IPS-NIHi7 (cell line): ENCODE data around the gene ABCA3.
"Not testable (repeated sequence)": the region's sequence is repeated elsewhere in the genome, so short reads cannot be mapped to it uniquely, and the experiment has no call there.

Source experiments
- DNase-seq: peaks from one replicate; pipeline ENCODE4 v3.0.0; 2012; ENCODE audit warnings: mixed read lengths; ENCODE audit errors: extremely low spot score

The ABCA3 gene

DNA sequence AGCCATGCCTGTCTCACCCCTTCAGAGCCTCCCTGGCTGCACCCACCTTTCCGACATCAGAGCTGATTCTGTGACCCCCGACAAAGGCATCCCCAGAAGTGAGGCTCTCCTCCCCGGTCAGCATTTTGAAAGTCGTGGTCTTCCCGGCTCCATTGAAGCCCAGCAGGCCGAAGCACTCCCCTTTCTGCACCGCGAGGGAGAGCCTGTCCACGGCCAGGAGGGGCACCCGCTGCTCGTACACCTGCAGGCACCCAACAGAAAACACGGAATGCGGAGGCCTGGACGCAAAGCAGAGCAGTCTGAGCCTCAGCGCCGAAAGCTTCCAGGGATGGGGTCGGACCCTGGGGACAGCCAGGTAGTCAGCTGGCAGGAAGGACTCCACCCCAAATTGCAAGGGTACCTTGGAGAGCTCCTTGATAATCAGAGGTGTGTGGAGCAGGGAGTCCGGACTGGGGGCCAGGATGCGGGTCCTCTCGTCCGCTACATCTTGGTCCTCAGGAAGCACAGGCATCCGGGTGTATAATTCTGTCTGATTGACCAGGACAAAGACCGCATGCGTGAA, 59.5 kb downstream of the ABCA3 start:
- peak; percentile 59 for DNase-seq

DNA sequence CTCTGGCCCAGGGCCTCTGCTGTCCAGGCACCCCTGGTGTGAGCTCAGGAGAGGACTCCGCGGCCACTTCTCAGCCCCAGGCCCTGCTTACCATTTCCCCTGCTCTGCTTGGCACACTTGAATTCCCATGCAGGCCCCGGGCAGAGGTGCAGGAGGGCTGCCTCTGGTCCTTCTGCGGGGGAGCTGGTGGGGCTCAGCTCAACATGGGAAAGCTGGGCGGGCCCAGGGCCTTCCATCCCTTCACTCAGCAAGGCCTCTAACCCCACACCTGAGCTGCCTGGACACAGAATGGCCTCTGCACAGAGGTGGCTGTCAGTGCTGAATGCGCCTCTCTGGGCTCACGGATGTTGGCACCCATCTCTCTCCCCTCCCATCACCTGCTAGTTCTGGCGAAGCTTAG, 60.1 kb downstream of the ABCA3 start:
- no peak for DNase-seq

DNA sequence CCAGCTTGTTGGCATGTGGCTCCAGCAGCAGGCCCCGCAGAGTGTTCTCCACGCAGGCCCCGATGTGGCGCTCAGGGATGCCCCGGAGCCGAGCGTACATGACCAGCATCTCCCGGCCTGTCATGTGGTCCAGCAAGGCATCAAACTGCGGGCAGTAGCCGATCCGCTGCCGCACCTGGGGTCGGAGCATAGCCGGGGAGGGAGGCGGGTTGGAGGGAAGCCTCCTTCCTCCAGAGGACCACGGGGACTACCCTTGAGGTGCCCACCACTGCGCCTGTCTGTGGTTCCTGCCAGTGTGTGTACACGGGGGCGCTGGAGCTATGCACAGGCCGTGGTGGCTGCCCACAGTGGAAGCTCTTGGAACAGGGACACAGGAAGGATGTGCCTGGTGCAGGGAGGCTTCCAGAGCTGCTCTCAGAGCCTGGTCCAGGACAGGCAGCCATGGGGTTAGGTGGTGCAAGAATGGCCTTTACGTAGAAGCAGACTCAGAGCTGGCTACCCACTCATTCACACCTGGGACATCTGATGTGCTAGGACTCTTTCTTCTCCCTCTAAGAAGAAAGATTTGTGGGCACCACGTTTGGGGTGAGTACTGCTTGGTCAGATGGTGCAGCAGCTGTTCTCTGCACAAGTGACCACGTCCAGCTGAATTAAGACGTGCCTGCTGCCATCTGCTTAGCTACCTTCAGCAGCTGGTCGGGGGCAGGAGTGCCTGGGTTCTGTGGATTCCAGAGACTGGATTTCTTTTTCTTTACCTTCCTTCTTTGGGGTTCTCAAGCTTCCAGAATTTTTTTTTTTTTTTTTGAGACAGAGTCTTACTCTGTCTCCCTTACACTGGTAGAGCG, 61.4 kb downstream of the ABCA3 start:
- DNase-seq, result no peak

DNA sequence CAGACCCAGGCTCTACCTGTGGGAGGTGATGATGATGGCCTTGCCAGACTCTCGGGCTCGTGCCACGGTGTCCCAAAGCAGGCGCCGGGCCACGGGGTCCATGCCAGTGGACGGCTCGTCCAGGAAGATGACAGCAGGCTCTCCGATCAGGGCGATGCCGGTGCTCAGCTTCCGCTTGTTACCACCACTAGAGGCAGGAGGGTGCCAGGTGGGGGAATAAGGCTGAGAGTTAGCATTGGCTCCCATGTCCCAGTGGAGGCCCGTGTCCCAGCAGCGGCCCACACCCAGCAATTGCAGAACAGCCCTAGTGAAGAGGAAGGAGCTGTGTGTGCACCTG, 62.3 kb downstream of the ABCA3 start:
- DNase-seq, result peak; percentile 64

DNA sequence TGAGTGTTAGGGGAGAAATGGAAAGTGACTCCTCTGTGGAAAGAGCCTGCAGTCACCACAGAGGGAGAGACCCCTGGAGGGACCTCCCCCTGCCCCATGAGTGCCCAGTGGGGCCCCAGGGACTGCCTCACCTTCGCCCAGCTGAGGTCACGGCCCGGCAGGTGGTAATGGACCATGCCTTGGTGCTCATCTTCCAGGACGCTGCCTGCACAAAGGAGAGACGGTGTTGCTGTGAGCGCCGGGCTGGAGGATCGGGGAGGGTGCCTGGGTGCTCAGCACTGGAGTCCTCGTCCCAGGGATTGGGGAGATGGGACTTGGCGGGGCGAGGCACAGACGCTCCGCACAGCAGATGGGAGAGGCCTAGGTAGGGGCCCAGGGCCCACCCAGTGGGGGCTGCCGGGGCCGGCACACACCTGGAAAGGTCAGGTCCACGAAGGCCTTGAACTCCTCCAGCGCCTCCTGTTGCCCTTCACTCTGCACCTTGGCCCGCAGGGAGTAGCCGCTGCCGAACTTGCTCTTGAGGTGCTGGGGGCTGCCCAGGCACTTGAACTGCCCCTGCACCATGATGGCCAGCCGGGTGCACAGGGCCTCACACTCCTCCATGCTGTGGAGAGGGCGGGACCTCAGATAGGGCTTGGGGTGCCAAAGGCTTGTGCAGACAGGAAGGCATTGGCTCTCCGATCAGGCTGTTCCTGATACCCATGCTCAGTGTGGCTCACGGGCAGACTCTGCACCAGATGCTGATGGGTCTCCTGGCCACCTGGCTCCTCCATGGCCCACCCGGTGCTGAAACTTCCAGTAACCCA, 62.9 kb downstream of the ABCA3 start:
- no peak for DNase-seq

DNA sequence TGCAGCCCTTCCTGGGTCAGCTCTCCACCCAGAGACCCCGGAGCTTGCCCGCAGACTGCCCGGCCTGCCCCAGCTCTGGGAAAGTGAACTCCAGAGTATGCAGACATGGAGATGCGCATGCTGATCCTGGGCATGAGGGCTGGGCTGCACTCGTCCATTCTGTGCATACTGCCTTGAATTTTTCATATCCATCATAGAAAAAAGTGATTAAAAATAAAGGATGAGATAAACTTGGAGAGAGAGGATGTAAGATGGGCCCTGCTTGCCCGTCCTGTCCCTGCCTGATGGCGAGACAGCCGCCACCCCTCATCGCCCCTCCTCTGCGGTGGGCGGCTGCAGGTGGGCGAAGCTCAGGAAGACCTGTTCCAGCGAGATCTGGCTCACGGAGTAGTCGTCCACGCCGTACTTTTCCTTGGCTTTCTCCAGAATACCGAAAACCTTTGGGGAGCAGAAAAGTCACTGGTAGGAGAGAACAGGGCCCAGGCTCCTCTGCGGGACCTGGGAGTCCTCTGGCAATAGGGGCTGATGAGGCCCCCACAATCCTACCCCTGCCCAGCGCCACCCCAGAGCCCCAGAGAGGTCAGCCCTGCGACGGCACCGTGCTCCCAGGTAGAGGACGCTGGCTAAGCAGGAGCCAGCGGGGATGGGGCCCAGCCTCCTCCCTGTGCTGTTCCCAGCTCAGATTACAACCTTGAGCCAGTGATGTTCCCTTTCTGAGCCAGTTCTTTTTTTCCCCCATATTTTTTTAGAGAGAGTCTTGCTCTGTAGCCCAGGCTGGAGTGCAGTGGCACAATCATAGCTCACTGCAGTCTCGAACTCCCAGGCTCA, 63.9 kb downstream of the ABCA3 start:
- no peak for DNase-seq

DNA sequence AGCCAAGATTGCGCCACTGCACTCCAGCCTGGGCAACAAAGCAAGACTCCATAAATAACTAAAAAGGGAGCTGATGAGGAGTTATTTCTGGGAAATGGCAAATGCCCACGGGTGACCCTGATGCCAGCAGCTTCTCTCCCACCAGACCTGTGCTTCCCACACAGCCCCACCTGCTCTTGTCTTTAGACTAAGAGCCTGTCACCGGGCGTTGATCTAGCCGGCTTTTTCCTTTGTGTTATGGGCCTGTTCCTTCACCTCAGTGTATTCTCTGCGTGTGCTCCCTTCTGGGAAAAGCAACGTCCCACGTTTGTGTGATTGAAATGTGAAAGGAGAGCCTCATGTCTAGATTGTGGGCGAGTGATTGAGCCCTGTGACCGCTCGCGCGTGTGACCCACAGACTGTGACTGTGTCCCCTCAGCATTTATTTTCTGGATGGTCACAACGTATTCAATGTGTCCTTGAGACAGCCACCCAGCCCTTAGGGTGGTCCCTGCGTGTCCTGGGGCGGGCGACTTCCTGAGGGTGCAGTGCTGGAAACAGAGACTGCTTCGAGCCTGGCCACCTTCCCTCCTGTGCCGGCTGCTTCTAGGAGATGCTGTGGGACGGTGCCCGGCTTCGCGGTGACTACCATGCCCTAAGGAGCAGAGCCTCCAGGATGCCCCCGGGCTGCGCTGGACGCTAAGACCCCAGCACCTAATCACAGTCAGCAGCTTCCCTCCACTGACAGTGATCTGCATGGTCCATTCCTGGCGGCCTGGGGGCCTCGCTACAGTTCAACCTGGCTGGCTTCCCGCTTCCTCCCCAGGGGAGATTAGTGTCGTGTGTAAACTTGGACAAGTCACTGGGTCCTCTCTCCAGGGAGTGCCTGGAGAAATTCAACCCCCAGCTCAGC, 64.8 kb downstream of the ABCA3 start:
- no peak for DNase-seq

DNA sequence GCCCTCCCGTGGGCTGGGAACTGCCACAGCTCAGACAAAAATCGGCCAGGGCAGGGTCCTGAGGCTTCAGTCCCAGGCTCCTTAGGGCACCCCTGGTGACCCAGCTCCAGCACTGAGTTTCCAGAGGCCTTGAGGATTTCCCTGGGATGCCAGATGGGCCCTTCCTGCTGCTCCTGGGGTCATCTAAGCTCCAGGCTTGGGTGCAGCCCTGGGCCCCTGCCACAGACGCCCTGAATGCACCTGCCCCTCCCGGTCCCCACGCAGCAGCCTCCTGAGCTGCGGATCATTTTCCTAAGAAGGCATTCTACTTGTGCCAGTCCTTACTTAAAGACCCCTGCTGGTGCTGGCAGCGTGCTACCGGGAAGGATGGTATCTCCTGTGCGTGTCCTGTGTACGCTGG, 66.6 kb downstream of the ABCA3 start:
- no peak for DNase-seq

DNA sequence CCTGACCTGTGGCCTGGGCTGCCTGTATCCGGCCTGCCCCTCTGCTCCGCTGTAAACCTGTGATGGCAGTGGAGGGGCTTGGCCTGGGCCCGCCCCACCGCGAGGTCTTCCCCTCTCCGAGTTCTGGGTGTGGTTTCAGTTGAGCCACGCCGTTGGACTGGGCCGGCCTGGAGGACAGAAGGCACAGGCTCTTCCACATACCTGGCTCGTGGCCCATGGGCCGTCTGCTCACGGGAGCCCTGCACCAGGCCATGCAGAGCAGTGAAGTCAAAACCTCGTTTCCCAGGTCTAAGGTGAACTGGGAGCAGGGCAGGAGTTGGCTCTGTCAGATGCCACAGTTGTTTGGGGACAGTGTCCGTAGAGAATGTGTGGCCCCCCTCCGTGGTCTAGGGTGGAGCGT, 67.0 kb downstream of the ABCA3 start:
- DNase-seq, result no peak

DNA sequence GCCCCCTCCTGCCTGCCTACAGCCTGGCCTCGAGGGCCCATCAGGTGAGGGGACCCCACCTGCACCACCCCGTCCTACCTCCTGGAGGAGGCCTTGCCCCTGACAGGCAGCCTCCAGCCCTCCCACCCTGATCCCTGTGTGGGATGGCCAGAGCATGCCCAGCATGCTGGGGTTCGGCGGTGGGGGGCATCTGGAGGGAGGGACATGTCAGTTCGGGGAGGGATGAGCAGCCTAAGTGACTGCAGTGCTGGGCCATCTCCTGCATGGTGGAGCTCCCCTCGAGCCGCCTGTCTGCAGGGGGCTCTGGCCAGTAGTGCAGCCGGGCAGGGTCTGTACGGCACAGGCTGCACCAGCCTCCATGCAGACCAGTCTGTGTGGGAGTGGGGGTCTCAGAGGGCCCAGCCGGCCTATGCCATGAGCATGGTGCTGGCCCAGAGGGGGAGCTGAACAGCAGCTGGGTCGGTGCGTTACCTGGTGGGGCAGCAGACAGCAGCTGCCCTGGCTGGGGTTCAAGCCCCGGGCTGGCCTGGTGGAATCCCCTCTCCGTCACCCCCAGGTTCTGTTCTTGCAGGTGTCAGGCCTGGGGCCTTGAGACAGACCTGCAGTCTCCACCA, 68.6 kb downstream of the ABCA3 start:
- no peak for DNase-seq

DNA sequence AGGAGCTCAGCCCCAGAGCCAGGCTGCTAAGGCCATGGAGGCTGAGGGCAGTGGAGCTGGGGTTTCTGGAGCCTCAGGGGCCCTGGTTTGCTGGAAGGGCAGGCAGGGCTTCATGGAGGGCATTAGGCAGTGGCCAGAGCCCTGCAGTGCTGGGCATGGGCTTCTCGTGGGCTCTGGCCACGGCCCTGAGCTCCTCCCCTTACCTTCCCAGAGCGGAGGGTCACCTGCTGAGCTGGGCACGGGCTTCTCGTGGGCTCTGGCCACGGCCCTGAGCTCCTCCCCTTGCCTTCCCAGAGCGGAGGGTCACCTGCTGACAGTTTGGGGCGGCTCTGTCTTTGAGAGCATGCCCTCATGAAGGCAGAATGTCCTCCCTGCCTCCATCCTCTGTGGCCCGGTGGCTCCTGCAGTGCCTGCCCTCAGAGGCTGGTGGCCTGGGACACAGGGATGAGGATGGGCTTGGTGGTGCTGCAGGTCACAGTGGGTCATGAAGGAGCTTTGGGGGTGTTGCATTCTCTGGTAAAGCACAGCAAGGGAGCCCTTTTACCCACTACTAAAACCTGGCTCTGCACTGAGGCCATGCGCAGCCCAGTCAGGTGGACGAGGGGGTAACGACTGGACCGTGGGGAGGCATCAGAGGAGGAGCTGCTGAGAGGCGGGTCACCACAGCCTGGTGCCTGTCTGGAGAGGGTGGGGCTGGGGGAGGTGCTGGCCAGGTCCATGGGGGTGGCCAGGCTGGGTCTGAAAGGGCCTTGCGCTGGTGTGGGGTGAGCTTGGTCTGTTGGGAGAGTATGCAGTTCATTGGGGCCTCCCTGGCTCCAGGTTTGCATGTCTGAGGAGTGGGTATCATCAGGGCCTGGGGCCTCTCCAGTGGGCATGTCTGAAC, 69.7 kb downstream of the ABCA3 start:
- no peak for DNase-seq

DNA sequence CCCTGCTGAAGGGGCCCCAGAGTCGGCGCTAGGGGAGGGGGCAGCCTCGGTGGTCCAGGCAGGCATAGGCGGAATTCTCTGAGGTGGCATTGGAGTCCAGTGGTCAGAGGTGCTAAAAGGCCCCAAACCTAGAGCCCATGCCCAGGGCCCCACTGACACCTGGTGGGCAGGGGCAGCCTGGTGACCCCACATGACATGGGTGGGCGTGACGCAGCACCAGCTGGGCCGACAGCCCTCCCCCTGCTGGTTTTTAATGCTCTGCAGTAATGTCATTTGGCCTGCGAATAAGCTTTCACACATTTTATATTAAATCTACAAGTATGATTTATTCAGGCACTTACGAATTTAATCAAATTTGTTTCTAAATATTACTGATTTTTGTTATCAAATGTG, 70.5 kb downstream of the ABCA3 start:
- DNase-seq, result no peak

DNA sequence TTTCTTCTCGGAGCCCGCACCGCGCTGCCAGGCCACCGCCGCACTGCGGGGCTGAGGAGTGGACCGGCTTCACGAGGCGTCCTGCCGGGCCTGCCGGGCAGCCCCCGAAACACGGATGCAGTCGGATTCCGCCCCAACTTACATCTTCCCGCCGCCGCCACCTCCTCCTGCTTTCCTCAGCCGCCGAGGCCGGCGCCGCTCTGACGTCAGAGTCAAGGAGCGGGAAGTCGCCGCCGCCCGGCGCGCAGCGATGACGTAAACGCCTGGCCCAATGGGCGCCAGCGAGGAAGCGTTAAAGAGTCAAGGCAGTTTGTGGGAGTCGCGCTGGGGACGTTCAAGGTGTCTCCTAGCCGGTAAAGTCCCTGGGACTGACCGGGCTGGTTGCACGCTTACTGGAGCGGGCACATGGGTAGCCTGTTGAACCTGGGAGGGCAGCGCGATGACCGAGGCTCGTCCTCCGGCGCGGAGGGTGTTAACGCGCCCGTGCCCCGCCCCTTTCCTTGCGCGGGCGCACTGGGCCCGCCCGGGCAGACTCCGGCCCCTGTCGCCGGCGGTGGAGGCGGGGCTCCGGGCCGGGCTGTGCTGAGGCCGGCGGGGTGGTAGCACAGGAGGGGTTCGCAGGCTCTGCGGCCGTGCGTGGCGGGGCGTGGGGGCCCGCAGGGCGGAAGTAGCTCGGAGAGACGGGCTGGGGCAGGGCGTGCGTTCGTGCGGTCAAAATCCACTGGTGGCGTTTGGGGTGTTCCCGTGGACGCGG, 72.4 kb downstream of the ABCA3 start, which contains the start of gene RNPS1:
Gene RNPS1 (minus strand): TSS at position 214 of the 754 bp plus-strand sequence. CDS start 3,483 bp downstream, outside the sequence.
- DNase-seq, result peak; percentile 100

DNA sequence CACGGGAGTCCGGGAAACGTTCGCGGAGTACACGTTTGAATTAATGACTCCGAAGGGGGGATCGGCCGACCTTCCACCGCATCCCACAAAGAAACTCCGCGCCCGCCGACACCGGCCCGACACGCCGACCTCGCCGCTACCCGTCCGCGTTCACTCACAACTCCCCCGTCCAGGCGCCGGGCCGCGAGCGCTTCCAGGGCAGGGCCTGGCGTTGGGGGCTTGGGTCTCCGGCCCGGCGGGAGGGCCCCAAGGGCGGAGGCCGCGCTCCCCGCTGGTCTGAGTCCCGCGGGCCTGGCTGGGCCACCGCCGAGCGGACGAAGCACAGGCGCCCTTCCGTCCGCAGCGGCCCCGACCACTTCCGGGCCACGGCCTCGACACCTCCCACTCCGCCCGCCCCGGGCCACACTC, 73.0 kb downstream of the ABCA3 start:
- DNase-seq, result not testable (repeated sequence)

DNA sequence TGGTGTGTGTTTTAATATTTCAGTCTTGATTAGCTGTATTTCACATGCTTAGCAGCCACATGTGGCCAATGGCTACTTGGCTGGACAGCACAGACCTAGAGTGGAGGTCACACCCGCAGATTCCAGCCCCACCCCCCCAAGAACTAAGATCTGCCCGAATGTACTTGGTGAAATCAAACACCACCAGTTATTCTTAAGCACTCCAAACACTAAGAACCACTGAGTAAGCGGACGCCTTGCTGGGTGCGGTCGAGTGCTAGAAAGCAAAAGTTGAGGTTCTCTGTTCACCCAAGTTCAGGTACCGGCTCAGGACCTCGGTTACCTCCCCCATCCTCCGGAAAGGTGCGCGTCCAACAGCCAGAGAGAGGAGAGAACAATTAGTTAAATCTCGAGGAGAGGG, 73.6 kb downstream of the ABCA3 start:
- not testable (repeated sequence) for DNase-seq

DNA sequence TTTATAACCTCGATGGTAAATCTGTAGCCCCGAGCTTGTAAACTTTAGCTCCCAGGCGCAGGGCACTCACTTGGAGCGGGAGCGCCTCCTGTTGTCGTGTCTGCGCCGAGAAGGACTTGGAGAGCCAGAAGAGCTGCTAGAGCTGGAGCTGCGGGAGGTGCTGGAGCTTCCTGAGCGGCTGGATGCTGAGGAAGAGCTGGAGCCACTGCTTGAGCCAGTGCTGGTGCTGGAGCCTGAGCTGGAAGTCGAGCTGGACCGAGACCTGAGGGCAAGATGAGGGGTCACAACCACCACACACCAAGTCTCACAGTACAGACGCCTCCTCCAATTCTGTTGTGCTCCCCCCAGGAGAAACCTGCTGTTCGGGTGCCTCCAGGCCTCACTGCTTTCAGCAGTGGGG, 77.5 kb downstream of the ABCA3 start:
- DNase-seq, result not testable (repeated sequence)

DNA sequence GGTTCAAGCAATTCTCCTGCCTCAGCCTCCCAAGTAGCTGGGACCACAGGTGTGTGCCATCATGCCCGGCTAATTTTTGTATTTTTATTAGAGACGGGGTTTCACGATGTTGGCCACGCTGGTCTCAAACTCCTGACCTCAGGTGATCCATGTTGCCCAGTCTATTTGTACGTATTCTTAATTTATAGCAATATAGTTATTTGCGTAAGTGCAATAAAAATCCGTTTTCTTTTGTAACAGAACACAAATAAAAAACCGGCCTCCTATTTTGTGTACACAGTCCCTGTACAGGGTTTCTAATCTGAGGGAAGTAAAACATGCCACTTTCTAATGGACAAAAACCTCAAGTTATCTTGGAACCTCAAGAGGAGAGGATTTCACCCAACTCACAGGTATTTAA, 80.3 kb downstream of the ABCA3 start:
- DNase-seq, result no peak

DNA sequence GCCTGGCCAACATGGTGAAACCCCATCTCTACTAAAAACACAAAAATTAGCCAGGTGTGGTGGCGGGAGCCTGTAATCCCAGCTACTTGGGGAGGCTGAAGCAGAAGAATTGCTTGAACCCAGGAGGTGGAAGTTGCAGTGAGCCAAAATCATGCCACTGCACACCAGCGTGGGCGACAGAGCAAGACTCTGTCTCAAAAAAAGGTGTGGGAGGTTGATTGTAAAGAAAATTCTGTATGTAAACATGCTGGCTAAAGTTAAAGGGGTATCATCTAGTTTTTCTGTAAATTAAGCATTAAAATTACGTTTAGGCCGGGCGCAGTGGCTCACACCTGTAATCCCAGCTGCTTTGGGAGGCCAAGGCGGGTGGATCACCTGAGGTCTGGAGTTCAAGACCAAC, 82.0 kb downstream of the ABCA3 start:
- DNase-seq, result not testable (repeated sequence)

DNA sequence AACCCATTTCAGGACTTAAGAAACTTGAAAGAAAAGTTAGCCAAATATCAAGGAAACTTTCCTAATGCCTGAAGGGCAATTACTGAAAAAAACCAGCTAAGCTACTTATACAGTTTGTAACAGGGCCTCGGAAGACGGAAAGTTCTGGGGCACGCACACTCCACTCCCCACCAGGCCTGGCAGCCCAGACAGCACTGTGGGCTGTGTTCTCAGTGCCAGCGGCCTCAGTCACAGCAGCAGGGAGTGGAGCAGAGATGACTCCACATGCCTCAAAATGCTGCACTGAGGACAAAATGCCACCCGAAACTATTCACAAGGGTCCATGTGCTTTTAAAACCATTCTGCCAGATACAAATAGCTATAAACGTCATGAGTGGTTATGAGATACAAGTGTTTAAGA, 82.8 kb downstream of the ABCA3 start:
- no peak for DNase-seq
